GM12878 (cell line): ENCODE measurements around the gene WDR43. TPM values are rescaled to one million over a fixed set of nuclear protein-coding genes. Genes with fewer than 3 reads are reported as not detected.
A peak's percentile ranks its signal among the peaks of the same experiment; 100 is the strongest.

Source experiments
- ATAC-seq: fragments of 200-7000 bp; cut with Tn5 transposase; 3 replicates; pipeline ENCODE4 v1.9.1; 2020; ENCODE audit warnings: mild to moderate bottlenecking, moderate library complexity
- BruUV-seq: library from RNA; stranded (reverse); fragments of 400-500 nt; replicated peaks from 2 replicates; lab custom pipeline; 2021; lab: Mats Ljungman, UMichigan
- CTCF ChIA-PET: fragments of 300-600 bp; sonication (Branson Sonifier 250); formaldehyde crosslinking; extraction: SDS; loops from one replicate; lab custom pipeline; 2021; ENCODE audit warnings: inconsistent platforms; lab: Yijun Ruan, JAX
- POLR2A ChIA-PET: fragments of 350-600 bp; formaldehyde crosslinking; extraction: SDS; loops from one replicate; lab custom pipeline; 2021; ENCODE audit warnings: inconsistent platforms; lab: Charles Lee
- RAD21 ChIA-PET: fragments of 300-600 bp; sonication (Branson Sonifier 250); formaldehyde crosslinking; loops from one replicate; lab custom pipeline; 2023; ENCODE audit warnings: antibody characterized with exemption; ENCODE audit not compliant: unreplicated experiment; lab: Charles Lee
- SMC1A ChIA-PET: fragments of 300-600 bp; sonication (Branson Sonifier 250); formaldehyde crosslinking; loops from one replicate; lab custom pipeline; 2023; ENCODE audit not compliant: unreplicated experiment, uncharacterized antibody; lab: Charles Lee
- DNase-seq: peaks from one replicate; pipeline ENCODE4 v3.0.0-alpha.2; 2011; ENCODE audit warnings: low read depth, low spot score
- FAIRE-seq: peaks from 3 replicates; lab custom pipeline; 2011; peaks lifted over from hg19 to GRCh38; lab: Jason Lieb, UNC
- H2AFZ ChIP-seq: 2 replicates; pipeline ENCODE4 v1.6.0; 2011; ENCODE audit warnings: low read depth, low read length, control low read depth; ENCODE audit not compliant: control insufficient read depth
- H3K27ac ChIP-seq: 2 replicates; pipeline ENCODE4 v1.5.1; 2011; ENCODE audit warnings: control low read depth; ENCODE audit not compliant: control insufficient read depth, insufficient read depth
- H3K27me3 ChIP-seq, 2 experiments: replicated peaks in 1 of 2; 2 replicates each; pipeline versions ENCODE4 v1.6.0 to v1.6.1; 2011; ENCODE audit warnings: low read length in 1 of 2; ENCODE audit not compliant: control insufficient read depth in 2 of 2, insufficient read depth in 2 of 2
- H3K36me3 ChIP-seq, 2 experiments: 2 replicates each; pipeline ENCODE4 v1.5.1; 2011; ENCODE audit warnings: low read length in 1 of 2; ENCODE audit not compliant: control insufficient read depth in 2 of 2, insufficient read depth in 2 of 2
- H3K4me1 ChIP-seq: 2 replicates; pipeline ENCODE4 v1.6.1; 2011; ENCODE audit warnings: mild to moderate bottlenecking, low read length, moderate library complexity, mixed read lengths; ENCODE audit not compliant: control insufficient read depth, insufficient read depth
- H3K4me2 ChIP-seq: 2 replicates; pipeline ENCODE4 v1.6.0; 2011; ENCODE audit warnings: control low read depth; ENCODE audit not compliant: control insufficient read depth, insufficient read depth
- H3K4me3 ChIP-seq: fragments of 200-600 bp; sonication (generic); 2 replicates; pipeline ENCODE4 v1.5.1; 2016
- H3K79me2 ChIP-seq: 2 replicates; pipeline ENCODE4 v1.6.0; 2011; ENCODE audit warnings: low read length; ENCODE audit not compliant: control insufficient read depth, insufficient read depth
- H3K9ac ChIP-seq: 2 replicates; pipeline ENCODE4 v1.8.0; 2011; ENCODE audit warnings: low read length, control low read depth, mixed read lengths; ENCODE audit not compliant: control insufficient read depth, insufficient read depth
- H3K9me3 ChIP-seq: replicated peaks from 3 replicates; pipeline ENCODE4 v1.5.1; 2011; ENCODE audit warnings: mild to moderate bottlenecking, low read length; ENCODE audit not compliant: control insufficient read depth, insufficient read depth
- H4K20me1 ChIP-seq: 2 replicates; pipeline ENCODE4 v1.6.0; 2011; ENCODE audit not compliant: control insufficient read depth, insufficient read depth
- CBX3 ChIP-seq: fragments of 200-600 bp; sonication (generic); IDR thresholded peaks from 2 replicates; pipeline ENCODE4 v1.6.1; 2016; ENCODE audit warnings: low read depth, borderline replicate concordance
- CREM ChIP-seq: IDR thresholded peaks from 2 replicates; pipeline ENCODE4 v1.6.1; 2014; ENCODE audit warnings: antibody characterized with exemption, low read depth
- FOXM1 ChIP-seq: IDR thresholded peaks from 2 replicates; pipeline ENCODE4 v1.6.1; 2012; ENCODE audit warnings: low read depth, mild to moderate bottlenecking, inconsistent platforms, low read length, moderate library complexity
- IKZF2 ChIP-seq, 2 experiments: fragments of 450-650 bp; IDR thresholded peaks; 2 replicates each; pipeline ENCODE4 v1.6.1; 2017; ENCODE audit warnings: mild to moderate bottlenecking in 2 of 2, moderate library complexity in 2 of 2
- JUND ChIP-seq: IDR thresholded peaks from 2 replicates; pipeline ENCODE4 v1.6.1; 2012; ENCODE audit warnings: low read depth, mild to moderate bottlenecking, low read length, improper control_type of control experiment, moderate library complexity
- NKRF ChIP-seq: fragments of 450-650 bp; conservative IDR thresholded peaks from 2 replicates; pipeline ENCODE4 v1.6.1; 2017; ENCODE audit warnings: mild to moderate bottlenecking, moderate library complexity
- POLR2A ChIP-seq: IDR thresholded peaks from 2 replicates; pipeline ENCODE4 v1.6.1; 2011; ENCODE audit warnings: low read depth, mild to moderate bottlenecking, low read length
- POU2F2 ChIP-seq: IDR thresholded peaks from 3 replicates; pipeline ENCODE4 v1.6.1; 2011; ENCODE audit warnings: low read depth, mild to moderate bottlenecking, low read length, borderline replicate concordance
- RAD21 ChIP-seq: IDR thresholded peaks from 2 replicates; pipeline ENCODE4 v1.6.1; 2011; ENCODE audit warnings: mild to moderate bottlenecking, low read depth, low read length, moderate library complexity; ENCODE audit not compliant: insufficient read depth
- RBBP5 ChIP-seq: fragments of 200-600 bp; sonication (generic); conservative IDR thresholded peaks from 2 replicates; pipeline ENCODE4 v1.6.1; 2016
- SMC3 ChIP-seq: IDR thresholded peaks from 2 replicates; pipeline ENCODE4 v1.6.1; 2011; ENCODE audit warnings: low read length, improper control_type of control experiment, borderline replicate concordance
- WGBS: methylation state at CpG from one replicate; pipeline ENCODE4 v1.1.6; 2016; ENCODE audit warnings: low lambda C conversion rate; ENCODE audit not compliant: insufficient replicate concordance, insufficient coverage; ENCODE audit errors: missing lambda C conversion rate; 5-methylcytosine and 5-hydroxymethylcytosine counted together
- in situ Hi-C: fragments of 300-500 bp; cut with MboI; formaldehyde crosslinking; loops from 9 replicates; pipeline ENCODE4 v1.14.3; 2018; ENCODE audit warnings: mixed read lengths
- intact Hi-C: fragments of 100-400 bp; cut with micrococcal nuclease; formaldehyde crosslinking; loops from one replicate; pipeline ENCODE4 v1.14.2; 2022; ENCODE audit not compliant: unreplicated experiment
- polyA plus RNA-seq, 11 experiments: library from polyadenylated mRNA; depleted of rRNA in 4 of 11; unstranded in 6 of 11; stranded (reverse) in 5 of 11; fragments of >200 nt; fragmentation: Nextera tagmentation in 4 of 11; fragmentation: Illumina TruSeq in 1 of 11; extraction: Ambion mirVana in 4 of 11; extraction: Trizol in 1 of 11; gene quantifications; 1 replicate in 1 of 11; 2 replicates in 10 of 11; pipeline versions ENCODE4 v1.2.1 to v1.2.3, GENCODE V29; 2011 to 2016; ENCODE audit warnings: inconsistent platforms in 2 of 11, missing spikeins in 2 of 11, low read depth in 1 of 11
- total RNA-seq, 4 experiments: library from RNA; depleted of rRNA in 3 of 4; stranded (reverse); fragments of >200 nt in 3 of 4; fragmentation: Illumina TruSeq in 1 of 4; extraction: Trizol in 1 of 4; gene quantifications; 2 replicates each; pipeline versions ENCODE4 v1.2.1 to v1.2.3, GENCODE V29; 2013 to 2021
- TF ChIP-seq, protein P1 (sequence below), 3 experiments: IDR thresholded peaks in 2 of 3; conservative IDR thresholded peaks in 1 of 3; 2 replicates each; pipeline ENCODE4 v1.5.1; 2011; ENCODE audit warnings: low read depth in 3 of 3, low read length in 3 of 3, mild to moderate bottlenecking in 3 of 3, control low read depth in 2 of 3, moderate library complexity in 2 of 3, inconsistent platforms in 1 of 3, mixed read lengths in 1 of 3; ENCODE audit not compliant: control insufficient read depth in 2 of 3, insufficient read depth in 1 of 3; ENCODE audit errors: extremely low read depth in 1 of 3

Gene WDR43
- total and polyA plus RNA-seq, 10 of the 15 experiments (the other 5 are each of a cell fraction or from before 2014, with no cell fraction given), result 39.3 to 153 (median 81.9) TPM

- in situ Hi-C loops (loop anchor here (5.0 to 10.0 kb wide), 3 partner anchors 244 to 1116 kb away; no protein-coding TSS in a partner anchor), intact Hi-C loops (loop anchor here (1.0 to 5.0 kb wide), 4 partner anchors 239 to 1114 kb away; partner anchors contain the start of gene ALK)
- H2AFZ ChIP-seq, result no peak overlapping the region
- H4K20me1 ChIP-seq, result no peaks in the 10 kb centered on the region
- no peaks in the 10 kb centered on the region for H3K9me3 ChIP-seq
- ATAC-seq (peak; percentile 91), FAIRE-seq (peak; percentile 87), DNase-seq (peak; percentile 25)
- H3K4me3 ChIP-seq, result no peak overlapping the region
- H3K9ac ChIP-seq, result no peak overlapping the region; the same call in 1 of the 2 replicates
- SMC1A ChIA-PET, result interaction anchor here (0.9 to 1.8 kb wide), 4 partner anchors 9 to 254 kb away, joined by 3 to 6 read pairs (median 4); no protein-coding TSS in a partner anchor
- H3K36me3 ChIP-seq, result no peaks in the 10 kb centered on the region
- no peaks in the 10 kb centered on the region for H3K27me3 ChIP-seq
- 27% methylated on average over 9 of the region's 9 CpGs for WGBS
- POLR2A ChIA-PET, result no interaction called here
- BruUV-seq, result no TSS peak
- RAD21 ChIA-PET, result interaction anchor here (0.7 kb wide), 1 partner anchor 243 kb away, joined by 3 read pairs; no protein-coding TSS in a partner anchor
- TF ChIP-seq SMC3 (peak; percentile 83), FOXM1 (peak; percentile 37; the same call in 1 of the 2 replicates), JUND (no peak), CBX3 (no peak), RBBP5 (no peak), IKZF2 (IDR thresholded peaks at IDR 0.05) (no peak), CREM (no peak), POLR2A (no peak), POU2F2 (no peak), RAD21 (peak; percentile 95), NKRF (no peak)
- TF ChIP-seq, protein P1, sequence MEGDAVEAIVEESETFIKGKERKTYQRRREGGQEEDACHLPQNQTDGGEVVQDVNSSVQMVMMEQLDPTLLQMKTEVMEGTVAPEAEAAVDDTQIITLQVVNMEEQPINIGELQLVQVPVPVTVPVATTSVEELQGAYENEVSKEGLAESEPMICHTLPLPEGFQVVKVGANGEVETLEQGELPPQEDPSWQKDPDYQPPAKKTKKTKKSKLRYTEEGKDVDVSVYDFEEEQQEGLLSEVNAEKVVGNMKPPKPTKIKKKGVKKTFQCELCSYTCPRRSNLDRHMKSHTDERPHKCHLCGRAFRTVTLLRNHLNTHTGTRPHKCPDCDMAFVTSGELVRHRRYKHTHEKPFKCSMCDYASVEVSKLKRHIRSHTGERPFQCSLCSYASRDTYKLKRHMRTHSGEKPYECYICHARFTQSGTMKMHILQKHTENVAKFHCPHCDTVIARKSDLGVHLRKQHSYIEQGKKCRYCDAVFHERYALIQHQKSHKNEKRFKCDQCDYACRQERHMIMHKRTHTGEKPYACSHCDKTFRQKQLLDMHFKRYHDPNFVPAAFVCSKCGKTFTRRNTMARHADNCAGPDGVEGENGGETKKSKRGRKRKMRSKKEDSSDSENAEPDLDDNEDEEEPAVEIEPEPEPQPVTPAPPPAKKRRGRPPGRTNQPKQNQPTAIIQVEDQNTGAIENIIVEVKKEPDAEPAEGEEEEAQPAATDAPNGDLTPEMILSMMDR (IDR thresholded peaks at IDR 0.05 in 2 of 3, conservative IDR thresholded peaks at IDR 0.05 in 1 of 3; ENCODE audit: control insufficient read depth in 2 of 3, extremely low read depth in 1 of 3, insufficient read depth in 1 of 3, low read depth in 3 of 3, low read length in 3 of 3), result peak; percentile 47 to 74 (median 68); a peak in 5 of 6 replicates
- H3K27ac ChIP-seq, result no peak overlapping the region
- no peaks in the 10 kb centered on the region for H3K4me1 ChIP-seq
- no peak overlapping the region for H3K4me2 ChIP-seq
- H3K79me2 ChIP-seq, result no peaks in the 10 kb centered on the region
- CTCF ChIA-PET, result interaction anchor here (0.9 to 1.5 kb wide), 8 partner anchors 15 to 250 kb away, joined by 3 to 6 read pairs (median 4); partner anchors contain the start of gene TOGARAM2
Observed at GRCh38 chr2:28958689-28959088, 64.2 kb downstream of the WDR43 start.
